GM18870 (cell line): ENCODE measurements around the gene SPAG6.
"Not testable (repeated sequence)": the region's sequence is repeated elsewhere in the genome, so short reads cannot be mapped to it uniquely, and the experiment has no call there.

ENCODE experiments used
- ATAC-seq: cut with Tn5 transposase; IDR thresholded peaks from one replicate; pipeline ENCODE4 v1.9.1; 2021; ENCODE audit warnings: moderate library complexity; ENCODE audit not compliant: unreplicated experiment

Gene SPAG6

DNA sequence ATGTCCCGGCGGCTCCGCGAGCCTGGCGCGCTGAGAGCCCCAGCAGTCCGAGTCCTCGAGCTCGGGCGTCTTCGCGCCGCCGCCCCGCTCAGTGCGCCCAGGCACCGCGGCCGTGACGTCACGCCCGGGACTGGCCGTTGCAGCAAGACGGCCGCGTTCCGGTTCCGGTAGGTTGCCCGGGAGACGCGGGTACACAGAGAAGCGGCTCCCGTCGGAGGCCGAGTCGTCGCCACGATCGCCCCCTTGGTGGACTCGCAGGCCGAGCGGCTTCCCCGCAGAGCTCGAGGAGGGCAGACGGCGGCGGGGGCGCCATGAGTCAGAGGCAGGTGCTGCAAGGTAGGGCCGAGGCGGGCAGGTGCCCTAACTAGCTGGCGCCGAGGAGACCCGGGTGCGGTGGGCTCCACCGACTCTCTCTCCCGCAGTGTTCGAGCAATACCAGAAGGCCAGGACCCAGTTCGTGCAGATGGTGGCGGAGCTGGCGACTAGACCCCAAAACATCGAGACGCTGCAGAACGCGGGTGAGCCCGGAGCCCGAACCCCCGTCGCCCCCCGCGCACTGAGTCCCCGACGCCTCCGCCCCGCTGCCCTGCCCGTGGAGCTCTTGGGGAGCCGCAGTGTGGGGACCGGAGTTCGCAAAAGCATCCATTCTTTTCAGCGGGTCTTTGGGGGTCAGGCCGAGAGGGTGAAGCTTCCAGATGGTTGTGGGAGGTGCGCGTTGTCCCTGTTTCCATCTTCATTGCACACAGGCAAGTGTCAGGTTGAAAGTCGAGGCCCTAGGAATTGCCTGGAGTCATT, at the start of gene SPAG6:
Gene SPAG6 (plus strand): TSS at position 196 of the 795 bp plus-strand sequence. CDS start 116 bp downstream, at position 312.
- no peak for ATAC-seq

DNA sequence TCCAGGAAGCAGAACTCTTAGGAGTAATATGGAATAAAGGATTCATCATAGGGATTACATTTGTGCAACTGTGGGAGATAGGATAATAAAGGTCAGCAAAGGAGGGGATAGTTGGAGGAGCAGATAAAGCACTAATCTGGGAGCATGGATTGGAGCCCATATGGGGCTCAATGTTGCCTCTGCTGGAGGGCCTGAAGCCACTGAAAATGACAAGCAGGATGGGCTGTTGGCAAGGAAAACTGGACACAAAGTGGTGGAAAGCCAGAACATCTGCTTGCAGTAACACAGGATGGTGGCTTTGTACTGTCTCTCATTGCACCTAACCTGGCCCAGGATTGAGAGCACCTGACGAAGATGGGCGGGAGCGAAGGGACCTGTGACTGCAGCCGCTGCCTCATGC, 44.1 kb upstream of the SPAG6 start:
- no peak for ATAC-seq

DNA sequence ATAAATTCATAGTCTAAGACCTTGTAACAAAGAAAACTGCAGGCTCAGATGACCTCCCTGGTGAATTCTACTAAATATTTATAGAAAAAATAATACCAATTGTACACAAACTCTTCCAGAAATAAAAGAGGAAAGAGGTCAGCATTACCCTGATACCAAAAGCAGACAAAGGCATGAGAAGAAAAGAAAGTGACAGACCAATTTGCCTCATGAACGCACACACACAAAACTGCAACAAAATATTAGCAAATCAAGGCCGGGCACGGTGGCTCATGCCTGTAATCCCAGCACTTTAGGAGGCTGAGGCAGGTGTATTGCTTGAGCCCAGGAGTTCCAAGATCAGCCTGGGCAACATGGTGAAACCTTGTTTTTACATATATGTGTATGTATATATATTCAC, 41.8 kb upstream of the SPAG6 start:
- ATAC-seq, result no peak

DNA sequence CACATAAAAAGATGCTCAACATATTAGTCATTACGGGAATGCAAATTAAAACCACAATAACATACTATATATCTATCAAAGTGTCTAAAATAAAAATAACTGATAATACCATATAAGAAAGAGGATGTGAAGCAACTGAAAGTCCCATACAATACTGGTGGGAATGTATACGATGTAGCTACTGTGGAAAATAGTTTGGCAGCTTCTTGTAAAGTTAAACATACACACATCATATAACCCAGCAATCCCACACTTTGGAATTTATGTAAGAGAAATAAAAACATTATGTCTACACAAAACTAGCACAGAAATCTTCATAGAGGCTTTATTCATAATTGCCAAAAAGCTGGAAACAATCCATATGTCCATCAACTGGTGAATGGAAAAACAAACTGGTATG, 39.6 kb upstream of the SPAG6 start:
- no peak for ATAC-seq

DNA sequence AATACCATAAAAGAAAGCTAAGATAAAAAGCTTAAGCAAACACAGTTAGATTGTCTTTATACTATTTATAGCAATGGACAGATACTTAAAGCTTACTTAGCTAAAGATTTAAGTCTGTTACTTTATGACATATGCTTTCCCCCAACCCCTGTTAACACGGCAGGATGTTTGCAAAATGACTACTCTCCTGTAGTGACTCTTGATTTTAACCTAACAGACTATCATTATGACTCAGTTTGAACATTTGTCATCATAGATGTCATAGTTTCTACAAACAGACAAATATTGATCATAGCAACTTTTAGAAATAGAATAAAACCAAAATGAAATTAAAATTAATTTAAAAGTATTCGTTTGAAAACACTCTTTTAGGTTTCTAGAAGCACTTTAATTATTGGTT, 36.9 kb upstream of the SPAG6 start:
- peak; percentile 97 for ATAC-seq

DNA sequence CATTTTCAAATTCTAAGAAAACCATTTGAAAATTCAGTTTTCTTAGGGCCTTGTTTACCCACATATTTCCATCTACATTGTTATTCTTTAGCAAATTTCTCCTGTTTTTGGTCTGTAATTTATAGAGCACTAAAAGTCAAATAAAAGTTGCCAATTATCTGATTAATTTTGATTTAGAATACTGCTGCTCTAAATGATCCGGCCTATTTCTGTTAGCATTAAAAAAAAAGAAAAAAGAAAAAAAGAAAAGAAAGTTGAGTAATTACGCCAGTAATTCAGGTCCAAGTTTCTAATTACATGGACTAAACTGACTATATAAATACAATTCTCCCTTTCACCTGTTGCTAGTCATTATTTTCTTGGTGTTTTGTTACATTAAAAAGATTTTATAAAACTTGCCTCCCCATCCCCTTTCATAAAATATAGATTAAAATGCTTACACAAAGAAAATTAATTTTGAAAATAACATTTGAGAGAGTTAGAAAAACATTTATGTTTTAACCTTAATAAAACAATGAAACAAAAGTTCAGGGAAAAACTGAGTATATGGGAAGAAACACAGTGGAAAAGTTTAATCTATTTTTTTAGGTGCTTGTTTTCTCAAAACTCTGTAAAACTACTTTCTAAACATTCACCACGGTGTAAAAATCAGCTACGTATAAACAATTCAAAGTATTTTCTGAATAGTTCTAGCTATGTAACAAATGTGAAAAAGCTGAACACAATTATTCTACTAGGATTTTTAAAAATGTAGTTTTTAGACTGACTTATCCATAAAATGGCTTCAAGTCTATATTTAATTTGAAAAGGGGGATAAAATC, 35.9 kb upstream of the SPAG6 start:
- ATAC-seq, result no peak

DNA sequence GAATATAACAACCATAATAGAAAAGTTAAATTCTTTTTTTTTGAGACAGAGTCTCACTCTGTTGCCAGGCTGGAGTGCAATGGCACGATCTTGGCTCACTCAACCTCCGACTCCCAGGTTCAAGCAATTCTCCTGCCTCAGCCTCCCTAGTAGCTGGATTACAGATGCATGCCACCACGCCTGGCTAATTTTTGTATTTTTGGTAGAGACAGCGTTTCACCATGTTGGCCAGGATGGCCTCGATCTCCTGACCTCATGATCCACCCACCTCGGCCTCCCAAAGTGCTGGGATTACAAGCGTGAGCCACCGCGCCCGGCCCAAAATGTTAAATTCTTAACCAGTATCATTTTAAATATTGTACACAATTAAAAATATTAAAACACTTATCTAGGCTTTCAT, 35.3 kb upstream of the SPAG6 start:
- ATAC-seq, result not testable (repeated sequence)

DNA sequence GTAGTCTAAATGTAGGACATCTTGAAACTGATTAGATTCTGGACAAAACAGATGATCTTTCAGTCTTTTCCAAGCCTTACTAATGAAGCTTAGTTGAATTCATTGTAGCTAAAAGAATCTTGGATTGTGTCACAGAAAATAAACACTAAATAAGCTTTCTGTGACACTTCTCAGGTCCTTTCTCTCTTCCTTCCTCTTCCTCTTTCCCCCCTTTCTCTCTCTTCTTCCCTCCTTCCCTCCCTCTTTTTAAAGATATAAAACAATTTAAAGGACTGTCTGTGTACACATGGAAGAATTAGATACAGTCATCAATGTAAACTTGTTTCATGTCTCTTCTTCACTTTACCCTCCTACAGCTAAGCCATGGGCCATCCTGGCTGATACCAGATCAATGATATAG, 34.4 kb upstream of the SPAG6 start:
- ATAC-seq, result no peak

DNA sequence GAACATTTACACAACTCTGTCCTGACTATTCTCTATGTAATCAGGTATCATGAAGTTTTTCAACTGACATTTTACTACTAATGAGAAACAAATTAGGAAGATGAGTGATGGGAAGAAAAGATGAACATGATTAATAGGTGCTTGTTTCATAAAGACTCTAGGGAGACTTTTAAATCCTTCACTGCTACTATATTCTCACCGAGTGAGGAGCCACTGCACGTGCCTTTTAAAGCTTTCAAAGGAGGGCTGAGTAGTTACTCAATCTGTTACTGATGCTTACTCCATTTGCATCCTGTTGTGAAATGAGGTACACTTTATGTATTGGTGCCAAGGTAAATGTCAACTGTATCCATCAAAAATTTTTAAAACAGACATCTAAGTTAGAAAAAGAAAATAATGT, 30.4 kb upstream of the SPAG6 start:
- ATAC-seq, result no peak

DNA sequence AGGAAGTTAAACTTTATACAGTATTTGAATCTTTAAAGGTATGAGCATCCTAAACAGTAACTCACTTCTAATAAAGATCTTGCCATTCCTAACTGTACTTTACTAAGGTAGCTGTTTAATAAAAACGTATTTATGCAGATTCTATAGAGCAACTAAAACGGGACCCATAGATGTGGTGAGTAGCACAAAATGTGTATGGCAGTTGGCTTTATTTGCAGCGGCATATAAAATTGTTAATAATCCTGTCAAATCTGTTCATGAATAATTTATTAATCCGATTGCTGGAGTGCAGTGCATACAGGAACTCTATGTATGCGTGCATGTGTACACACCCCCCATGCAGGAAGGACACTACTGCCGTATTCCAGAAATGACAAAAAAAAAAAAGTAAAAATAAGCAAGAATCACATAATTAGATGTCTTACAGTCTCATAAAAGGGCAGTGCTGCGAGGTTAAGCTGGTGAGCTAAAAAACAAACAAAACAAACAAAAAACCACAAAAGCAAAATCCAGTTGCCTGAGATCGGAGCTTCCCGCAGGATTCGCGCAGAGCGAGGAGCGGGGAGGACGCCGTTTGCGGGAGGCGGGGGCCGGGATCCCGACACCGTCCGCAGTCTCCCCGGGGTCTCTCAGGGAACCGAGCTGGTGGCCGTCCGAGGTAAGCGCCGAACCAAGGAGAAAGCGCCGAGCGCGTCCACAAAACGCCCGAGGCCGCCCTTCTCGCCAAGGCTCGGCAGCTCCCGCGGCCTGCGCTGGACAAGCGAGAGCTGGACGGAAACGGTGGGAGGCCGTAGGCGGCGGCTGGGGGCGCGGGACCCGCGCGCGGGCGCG, 29.6 kb upstream of the SPAG6 start:
- peak; percentile 18 for ATAC-seq

DNA sequence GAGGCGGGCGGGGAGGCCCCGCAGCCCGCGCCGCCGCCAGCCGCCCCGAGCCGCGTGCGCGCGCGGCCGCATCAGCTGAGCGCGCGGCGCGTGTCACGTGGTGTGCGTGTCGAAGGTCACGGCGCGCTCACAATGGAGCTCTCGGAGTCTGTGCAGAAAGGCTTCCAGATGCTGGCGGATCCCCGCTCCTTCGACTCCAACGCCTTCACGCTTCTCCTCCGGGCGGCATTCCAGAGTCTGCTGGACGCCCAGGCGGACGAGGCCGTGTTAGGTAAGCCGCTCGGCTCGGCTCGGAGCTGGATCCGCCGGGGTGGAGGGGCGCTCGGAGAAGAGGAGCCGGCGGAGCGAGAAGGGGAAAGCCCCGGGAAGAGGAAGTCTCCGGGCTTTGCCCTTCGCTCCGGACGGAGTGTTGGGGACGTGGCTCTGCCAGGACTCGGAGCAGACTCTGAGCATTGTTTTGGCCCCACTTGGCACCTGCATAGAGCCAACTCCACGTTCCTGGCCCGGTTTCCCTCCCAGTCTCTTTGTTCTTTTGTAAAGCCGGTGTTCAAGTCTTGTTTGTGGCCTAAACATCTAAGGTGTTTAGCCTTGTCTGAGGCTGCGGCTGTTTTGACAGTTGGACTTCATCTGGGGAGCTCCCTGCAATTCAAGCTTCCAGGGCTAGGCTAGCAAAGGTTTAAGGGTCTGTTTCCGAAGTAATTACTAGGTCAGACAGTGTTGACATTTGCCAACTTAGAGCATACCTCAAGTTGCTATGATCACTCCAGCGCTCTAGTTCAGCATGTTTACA, 28.8 kb upstream of the SPAG6 start, which contains the start of gene COMMD3:
Gene COMMD3 (plus strand): TSS at position 103 of the 790 bp plus-strand sequence. CDS start 30 bp downstream, at position 133.
- peak; percentile 56 for ATAC-seq

DNA sequence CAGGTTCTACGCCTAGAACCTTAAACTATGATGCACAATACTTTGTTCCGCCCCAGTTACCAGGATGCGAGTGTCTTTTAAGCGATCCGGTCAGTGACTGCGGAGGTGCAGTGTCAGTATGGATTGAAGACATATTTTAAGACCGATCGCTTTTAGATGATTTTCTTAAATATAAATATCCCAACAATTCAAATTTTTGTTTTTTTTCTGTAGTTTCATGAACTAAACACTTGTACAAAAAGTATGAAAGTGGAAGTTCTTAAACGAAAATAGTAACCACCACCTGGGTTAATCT, 28.3 kb upstream of the SPAG6 start:
- ATAC-seq, result peak; percentile 19

DNA sequence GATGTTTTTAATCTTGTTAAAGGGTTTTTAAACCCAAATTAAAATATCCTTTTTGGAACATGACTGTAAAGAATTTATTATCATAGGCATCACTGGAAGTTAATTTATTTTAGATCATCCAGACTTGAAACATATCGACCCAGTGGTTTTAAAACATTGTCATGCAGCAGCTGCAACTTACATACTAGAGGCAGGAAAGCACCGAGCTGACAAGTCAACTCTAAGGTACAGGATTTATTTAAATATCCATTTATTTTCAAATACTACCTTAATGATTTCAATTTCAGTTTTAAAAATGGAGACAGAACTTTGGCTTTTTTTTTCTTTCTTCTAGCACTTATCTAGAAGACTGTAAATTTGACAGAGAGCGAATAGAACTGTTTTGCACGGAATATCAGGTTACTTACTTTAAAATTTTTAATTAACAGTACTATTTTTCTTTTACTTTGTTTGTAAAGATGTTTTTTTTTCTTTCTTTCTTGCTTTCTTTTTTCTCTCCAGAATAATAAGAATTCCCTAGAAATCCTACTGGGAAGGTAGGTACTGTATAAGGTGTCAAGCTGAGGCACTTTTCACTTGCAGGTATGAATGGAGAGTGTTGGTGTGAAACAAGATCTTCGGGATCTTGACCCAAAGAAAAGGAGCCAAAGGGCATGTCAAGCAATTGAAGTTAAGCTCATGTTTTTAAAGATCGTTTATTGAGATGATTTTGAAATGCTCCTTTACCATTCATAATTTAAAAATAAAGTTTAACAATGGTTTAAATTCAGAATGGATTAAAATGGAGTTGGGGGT, 27.3 kb upstream of the SPAG6 start:
- no peak for ATAC-seq

DNA sequence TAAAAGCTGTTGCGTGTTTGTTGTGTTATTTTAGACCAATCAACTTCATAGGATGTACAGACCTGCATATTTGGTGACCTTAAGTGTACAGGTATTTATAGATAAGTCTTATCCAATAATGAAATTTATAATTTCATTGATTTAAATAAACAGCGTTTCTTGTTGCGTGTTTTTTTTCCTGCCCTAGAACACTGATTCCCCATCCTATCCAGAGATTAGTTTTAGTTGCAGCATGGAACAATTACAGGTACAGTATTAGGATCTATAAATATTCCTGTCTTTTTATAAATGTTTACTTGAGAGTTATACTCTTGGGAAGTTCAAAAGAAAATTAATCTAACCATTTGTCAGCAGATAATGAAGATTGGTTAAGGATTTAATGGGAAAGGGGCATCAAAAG, 26.5 kb upstream of the SPAG6 start:
- no peak for ATAC-seq

DNA sequence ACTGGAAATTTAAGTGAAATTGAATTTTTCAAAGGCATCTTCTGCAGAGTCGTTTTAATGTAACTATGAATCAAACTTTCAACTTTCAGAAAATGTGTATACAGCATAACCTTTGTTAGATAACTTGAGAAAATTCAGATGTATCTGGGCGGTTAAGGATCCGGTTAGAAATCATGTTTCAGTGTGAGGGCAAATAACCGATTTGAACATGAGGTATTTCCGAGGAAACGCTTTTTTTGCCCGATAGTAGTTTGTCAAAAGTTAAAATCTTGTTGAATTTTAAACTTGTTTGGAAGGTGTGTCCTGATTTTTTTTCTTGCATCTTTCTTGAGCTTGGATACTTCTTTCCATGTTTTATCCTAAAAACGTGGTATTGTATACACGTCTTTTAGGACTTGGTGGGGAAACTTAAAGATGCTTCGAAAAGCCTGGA, 25.7 kb upstream of the SPAG6 start:
- no peak for ATAC-seq

DNA sequence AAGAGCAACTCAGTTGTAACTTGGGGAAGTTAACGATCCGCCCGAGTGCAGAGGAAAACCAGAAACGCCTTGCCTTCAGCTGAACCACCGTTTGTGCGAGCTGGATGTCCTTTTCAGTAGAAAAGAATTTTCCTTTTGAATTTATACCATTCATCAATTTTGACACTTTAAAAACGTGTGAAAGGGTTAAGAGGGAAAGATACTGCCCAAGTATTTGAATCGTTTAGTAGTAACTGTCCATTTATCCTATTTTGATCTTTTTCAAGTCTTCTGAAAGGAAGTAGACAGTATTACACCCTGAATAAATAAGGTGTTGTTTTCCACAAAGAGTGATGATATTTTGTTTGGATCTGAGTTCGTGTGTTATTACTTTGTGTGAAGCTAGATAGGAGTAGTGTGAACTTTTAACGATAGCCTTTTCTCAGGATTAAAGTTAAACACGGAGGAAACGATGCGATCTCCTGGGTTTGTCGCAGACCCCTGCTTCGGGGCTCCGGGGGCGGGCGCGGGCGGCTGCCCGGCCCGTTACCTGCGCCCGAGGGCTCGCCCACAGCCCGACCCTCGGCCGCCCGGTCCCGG, 25.2 kb upstream of the SPAG6 start:
- no peak for ATAC-seq

DNA sequence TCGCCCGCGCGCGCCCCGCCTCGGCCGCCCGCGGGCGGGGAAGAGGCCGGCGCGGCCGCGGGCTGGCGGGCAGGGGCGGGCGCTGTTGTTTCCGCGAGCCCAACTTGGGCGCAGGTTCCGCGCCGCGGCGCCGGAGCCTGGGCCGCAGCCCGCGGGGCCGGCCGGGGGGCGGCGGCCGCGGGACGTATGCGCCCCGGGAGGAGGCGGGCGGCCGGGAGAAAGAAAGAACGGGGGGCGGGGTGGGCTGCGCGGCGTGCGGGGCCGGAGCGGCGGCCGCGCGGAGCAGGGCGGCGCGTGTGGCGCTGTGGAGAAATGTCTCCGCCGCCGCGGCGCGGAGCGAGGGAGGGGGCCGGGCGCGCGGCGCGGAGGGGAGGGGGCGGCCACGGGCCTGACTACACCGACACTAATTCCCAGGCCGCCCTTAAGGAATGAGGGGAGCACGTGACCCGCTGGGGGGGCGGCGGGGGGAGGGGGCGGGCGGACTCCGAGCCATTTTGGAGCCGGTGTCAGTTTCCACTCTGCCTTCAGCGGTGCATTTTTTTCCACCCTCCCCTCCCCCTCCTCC, 24.6 kb upstream of the SPAG6 start, which contains the start of gene BMI1:
Gene BMI1 (plus strand): TSS at position 509 of the 565 bp plus-strand sequence. CDS start 5,351 bp downstream, outside the sequence.
- no peak for ATAC-seq

DNA sequence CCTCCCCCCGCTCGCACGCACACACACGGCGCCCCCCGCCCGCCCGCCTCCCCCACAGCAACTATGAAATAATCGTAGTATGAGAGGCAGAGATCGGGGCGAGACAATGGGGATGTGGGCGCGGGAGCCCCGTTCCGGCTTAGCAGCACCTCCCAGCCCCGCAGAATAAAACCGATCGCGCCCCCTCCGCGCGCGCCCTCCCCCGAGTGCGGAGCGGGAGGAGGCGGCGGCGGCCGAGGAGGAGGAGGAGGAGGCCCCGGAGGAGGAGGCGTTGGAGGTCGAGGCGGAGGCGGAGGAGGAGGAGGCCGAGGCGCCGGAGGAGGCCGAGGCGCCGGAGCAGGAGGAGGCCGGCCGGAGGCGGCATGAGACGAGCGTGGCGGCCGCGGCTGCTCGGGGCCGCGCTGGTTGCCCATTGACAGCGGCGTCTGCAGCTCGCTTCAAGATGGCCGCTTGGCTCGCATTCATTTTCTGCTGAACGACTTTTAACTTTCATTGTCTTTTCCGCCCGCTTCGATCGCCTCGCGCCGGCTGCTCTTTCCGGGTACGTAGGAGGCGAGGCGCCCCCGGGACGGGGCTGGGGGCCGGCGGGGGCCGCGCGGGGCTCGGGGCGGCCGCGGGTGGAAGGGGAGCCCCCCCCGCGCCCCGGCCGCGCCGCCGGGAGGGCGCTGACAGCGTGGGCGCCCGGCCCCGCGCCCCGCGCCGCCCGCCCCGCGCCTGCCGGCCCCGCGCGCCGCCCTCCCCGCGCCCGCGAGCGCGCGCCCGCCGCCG, 24.0 kb upstream of the SPAG6 start:
- no peak for ATAC-seq
